NT2/D1 (cell line): ENCODE data around the gene P2RY14.
A peak's percentile ranks its signal among the peaks of the same experiment; 100 is the strongest.

Source experiments
- DNase-seq: peaks from one replicate; pipeline ENCODE4 v3.0.0-alpha.2; 2011; ENCODE audit warnings: low read depth, low spot score
- H3K27me3 ChIP-seq: 2 replicates; pipeline ENCODE4 v1.6.0; 2011; ENCODE audit warnings: mild to moderate bottlenecking; ENCODE audit not compliant: insufficient read length, insufficient read depth
- H3K36me3 ChIP-seq: 2 replicates; pipeline ENCODE4 v1.6.1; 2011; ENCODE audit warnings: mild to moderate bottlenecking, low read length, mixed read lengths; ENCODE audit not compliant: insufficient read depth, insufficient read length
- H3K4me1 ChIP-seq: 2 replicates; pipeline ENCODE4 v1.5.1; 2011; ENCODE audit not compliant: insufficient read depth, insufficient read length
- H3K4me3 ChIP-seq: 2 replicates; pipeline ENCODE4 v1.5.1; 2011; ENCODE audit warnings: low read depth; ENCODE audit not compliant: insufficient read length
- H3K9ac ChIP-seq: 2 replicates; pipeline ENCODE4 v1.6.0; 2011; ENCODE audit warnings: low read depth; ENCODE audit not compliant: insufficient read length
- H3K9me3 ChIP-seq: 2 replicates; pipeline ENCODE4 v1.5.1; 2011; ENCODE audit warnings: mild to moderate bottlenecking, low read length; ENCODE audit not compliant: insufficient read depth
- SUZ12 ChIP-seq: IDR thresholded peaks from 2 replicates; pipeline ENCODE4 v1.6.1; 2011; ENCODE audit not compliant: insufficient read length, insufficient read depth; ENCODE audit errors: extremely low read depth
- YY1 ChIP-seq: IDR thresholded peaks from 2 replicates; pipeline ENCODE4 v1.6.1; 2011; ENCODE audit not compliant: insufficient read length, insufficient read depth
- ZNF274 ChIP-seq: IDR thresholded peaks from 2 replicates; pipeline ENCODE4 v1.6.1; 2011; ENCODE audit warnings: mild to moderate bottlenecking, low read depth, low read length

P2RY14 gene

DNA sequence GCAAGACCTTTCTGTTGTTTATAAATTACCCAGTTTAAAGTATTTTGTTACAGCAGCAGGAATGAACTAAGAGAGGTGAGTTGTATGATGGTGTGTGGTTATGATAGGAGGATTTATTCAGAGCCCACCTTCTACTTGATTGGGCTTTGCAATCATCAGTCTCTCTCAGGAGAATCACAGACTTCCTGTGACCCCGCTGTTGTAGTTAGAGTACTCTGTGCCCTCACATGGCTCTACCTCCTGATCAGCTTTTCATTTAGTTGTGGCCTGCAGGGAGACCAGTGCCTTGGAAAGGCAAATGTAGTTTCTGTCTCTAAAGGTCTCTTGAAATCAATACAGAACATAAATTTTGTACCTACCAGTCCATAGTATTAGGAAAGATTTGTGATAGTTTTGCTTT is 7.6 kb upstream of the P2RY14 start:
- Histone ChIP-seq H3K36me3 (no peaks in the 10 kb centered on the region), H3K27me3 (no peaks in the 10 kb centered on the region), H3K4me3 (no peak overlapping the region), H3K9me3 (no peaks in the 10 kb centered on the region), H3K4me1 (no peaks in the 10 kb centered on the region), H3K9ac (no peak overlapping the region)
- no peak for DNase-seq
- TF ChIP-seq YY1 (no peak), SUZ12 (no peak), ZNF274 (no peak)

DNA sequence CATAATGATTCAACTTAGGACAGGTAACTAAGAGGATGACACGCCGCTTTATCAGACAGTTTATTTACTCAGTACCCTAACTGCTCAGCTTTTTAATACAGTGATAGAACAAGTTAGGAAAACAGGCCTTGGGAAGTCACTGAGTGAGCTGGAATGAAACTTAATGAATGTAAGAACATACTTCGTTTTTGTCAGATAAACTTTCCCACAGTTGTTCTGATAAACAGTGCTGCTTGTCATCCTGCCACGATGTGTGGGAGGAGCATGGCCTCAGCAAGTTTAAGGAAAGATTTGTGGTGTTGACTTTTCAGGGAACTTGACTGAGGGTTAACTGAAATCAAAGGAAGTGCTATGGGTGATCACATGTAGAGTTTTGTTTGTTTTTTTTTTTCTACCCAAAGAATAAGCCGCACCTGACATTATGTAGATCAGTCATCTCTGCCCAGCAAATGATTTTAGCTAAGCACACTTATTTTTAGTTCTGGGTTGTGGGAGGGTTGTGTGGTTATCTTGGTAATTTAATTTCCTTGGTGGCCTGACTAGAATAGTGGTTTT is 5.6 kb upstream of the P2RY14 start:
- H3K4me1 ChIP-seq: no peaks in the 10 kb centered on the region
- H3K36me3 ChIP-seq: no peaks in the 10 kb centered on the region
- H3K9me3 ChIP-seq: no peaks in the 10 kb centered on the region
- no peaks in the 10 kb centered on the region for H3K27me3 ChIP-seq
- TF ChIP-seq YY1 (no peak), SUZ12 (no peak), ZNF274 (no peak)
- DNase-seq: no peak
- H3K4me3 ChIP-seq: no peak overlapping the region
- no peak overlapping the region for H3K9ac ChIP-seq

DNA sequence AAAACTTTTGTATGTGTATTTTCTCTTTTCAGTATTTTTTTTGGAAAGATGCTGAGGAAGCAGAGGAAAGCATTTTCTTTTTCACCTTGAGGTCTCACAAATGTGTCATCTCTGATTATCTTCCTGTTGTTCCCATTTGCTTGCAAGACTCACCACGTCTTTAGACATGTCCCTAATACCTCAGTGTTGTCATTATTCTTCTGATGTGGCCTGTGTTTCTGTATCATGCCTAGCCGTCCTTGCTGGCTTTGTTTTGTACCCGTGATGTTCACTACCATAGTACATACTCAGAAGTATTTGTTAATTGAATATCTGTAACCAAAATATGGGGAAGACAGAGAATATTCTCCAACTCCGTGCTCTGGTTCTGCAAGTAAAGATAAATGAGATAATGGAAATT is 5.0 kb upstream of the P2RY14 start:
- Histone ChIP-seq H3K4me1 (no peaks in the 10 kb centered on the region), H3K9ac (no peak overlapping the region), H3K36me3 (no peaks in the 10 kb centered on the region), H3K27me3 (no peaks in the 10 kb centered on the region), H3K4me3 (no peak overlapping the region), H3K9me3 (no peaks in the 10 kb centered on the region)
- TF ChIP-seq SUZ12 (no peak), YY1 (no peak), ZNF274 (no peak)
- DNase-seq: no peak

DNA sequence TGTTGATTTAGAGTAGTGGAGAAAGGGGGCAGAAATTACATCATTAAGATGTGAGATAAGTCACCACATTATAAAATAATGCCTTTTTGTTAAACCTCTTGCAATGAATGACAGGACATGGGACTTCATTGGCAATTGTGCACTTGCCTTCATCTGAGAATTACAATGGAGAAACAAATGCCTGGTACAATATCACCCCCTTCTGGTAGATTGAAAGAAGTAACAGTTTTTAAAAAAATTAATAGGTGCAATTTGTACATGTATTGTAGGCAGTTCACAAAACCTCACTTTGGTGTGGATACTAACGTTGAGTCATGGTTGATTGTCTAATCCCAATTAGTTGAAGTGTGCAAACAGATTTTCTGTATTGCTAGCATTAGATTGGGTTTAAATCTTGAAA is 4.6 kb upstream of the P2RY14 start:
- Histone ChIP-seq H3K9me3 (no peaks in the 10 kb centered on the region), H3K4me3 (no peak overlapping the region), H3K36me3 (no peaks in the 10 kb centered on the region), H3K4me1 (no peaks in the 10 kb centered on the region), H3K27me3 (no peaks in the 10 kb centered on the region), H3K9ac (no peak overlapping the region)
- peak; percentile 25 for DNase-seq
- TF ChIP-seq SUZ12: no peak
- no peak for TF ChIP-seq YY1
- no peak for TF ChIP-seq ZNF274

DNA sequence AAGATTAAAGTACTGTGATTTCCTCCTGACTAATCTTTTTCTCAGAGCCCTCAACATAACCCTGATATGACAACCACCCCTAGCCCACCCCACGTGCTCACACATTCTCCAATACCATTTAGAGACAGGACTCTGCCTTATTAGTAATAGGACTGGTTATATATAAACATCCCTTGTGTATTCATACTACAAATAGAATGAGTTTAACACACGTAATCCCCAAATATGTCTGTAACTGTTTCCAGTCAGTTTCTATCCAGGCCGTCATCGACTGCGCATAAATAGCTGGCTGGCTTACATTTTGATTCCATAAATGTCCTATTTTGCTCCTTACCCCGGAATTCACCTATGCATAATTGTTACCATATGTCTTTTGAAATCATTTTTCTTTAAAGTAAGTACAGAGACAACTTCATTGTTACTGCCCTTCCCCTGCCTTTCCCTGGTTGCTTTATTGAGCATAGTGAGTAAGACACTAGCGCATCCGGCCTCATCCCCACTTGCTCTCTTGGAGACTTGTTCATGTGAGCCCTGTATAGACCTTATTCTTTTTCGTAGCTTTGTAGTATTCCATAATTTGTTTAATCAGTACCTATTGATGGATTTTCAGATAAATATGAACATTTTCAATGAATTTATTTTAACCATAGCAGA is 3.5 kb upstream of the P2RY14 start:
- no peak for TF ChIP-seq SUZ12
- TF ChIP-seq ZNF274: no peak
- no peak for TF ChIP-seq YY1
- Histone ChIP-seq H3K9ac (no peak overlapping the region), H3K36me3 (no peaks in the 10 kb centered on the region), H3K4me3 (no peak overlapping the region), H3K4me1 (no peaks in the 10 kb centered on the region), H3K9me3 (no peaks in the 10 kb centered on the region), H3K27me3 (no peaks in the 10 kb centered on the region)
- no peak for DNase-seq

DNA sequence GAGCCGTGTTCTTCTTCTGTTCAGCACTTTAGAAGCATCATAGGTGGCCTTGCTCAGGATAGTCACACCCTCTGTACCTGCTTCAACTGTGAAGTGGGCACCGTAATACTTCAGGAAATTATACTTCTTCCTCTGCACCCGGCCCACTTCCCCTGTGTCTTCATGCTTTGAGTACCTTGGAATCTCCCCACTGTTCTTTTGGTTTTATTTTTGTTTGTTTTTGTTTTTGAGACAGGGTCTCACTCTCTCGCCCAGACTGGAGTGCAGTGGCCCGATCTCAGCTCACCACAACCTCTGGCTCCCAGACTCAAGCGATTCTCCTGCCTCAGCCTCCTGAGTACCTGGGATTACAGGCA is 1.7 kb downstream of the P2RY14 start:
- Histone ChIP-seq H3K4me3 (no peak overlapping the region), H3K27me3 (no peaks in the 10 kb centered on the region), H3K36me3 (no peaks in the 10 kb centered on the region), H3K4me1 (no peaks in the 10 kb centered on the region), H3K9me3 (no peaks in the 10 kb centered on the region), H3K9ac (no peak overlapping the region)
- TF ChIP-seq SUZ12 (no peak), YY1 (no peak), ZNF274 (no peak)
- no peak for DNase-seq

DNA sequence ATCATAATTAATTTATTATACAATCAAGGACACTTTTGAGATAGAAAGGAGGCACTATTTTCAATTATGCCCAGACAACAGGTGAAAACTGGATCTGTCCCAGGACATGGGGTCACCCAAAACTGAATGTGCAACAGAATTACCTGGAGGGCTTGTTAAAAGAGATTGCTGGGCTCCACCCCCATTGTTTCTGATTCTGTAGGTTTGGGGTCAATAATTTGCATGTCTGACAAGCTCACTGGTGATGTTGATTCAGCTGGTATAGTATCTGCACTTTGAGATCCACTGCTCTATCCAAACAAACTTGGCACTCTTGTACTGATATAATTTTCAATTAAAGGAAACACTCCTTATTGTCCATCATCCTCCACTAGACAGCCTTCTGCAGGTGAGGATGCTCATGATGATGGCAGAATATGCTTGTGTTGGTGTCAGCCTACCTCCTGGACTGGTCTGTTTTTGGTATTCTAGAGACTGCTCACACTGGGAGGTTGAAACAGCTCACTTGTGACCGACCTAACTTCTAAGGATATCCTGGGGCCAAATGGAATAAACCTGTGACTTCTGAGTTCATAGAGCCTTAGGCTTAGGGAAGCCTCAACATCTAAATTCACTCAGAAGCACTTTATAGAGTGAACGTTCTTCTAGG is 2.2 kb downstream of the P2RY14 start:
- no peaks in the 10 kb centered on the region for H3K9me3 ChIP-seq
- no peaks in the 10 kb centered on the region for H3K4me1 ChIP-seq
- H3K27me3 ChIP-seq: no peaks in the 10 kb centered on the region
- no peaks in the 10 kb centered on the region for H3K36me3 ChIP-seq
- H3K4me3 ChIP-seq: no peak overlapping the region
- DNase-seq: no peak
- H3K9ac ChIP-seq: no peak overlapping the region
- TF ChIP-seq SUZ12: no peak
- no peak for TF ChIP-seq ZNF274
